CD4-positive, alpha-beta T cell treated with Interleukin-6 at 100 ng/mL for 8 hours (primary cell): ENCODE results near the gene AMOTL2.
A peak's percentile ranks its signal among the peaks of the same experiment; 100 is the strongest.

ENCODE experiments used
- DNase-seq: peaks from one replicate; pipeline ENCODE4 v3.0.0-alpha.2; 2020; ENCODE audit warnings: mixed read lengths, low spot score

Gene AMOTL2

GRCh38 chr3:134315286-134316106 lies 58.8 kb downstream of the AMOTL2 start:
- no peak for DNase-seq

GRCh38 chr3:134314588-134315285 lies 59.5 kb downstream of the AMOTL2 start:
- no peak for DNase-seq

- no peak for DNase-seq
Observed at GRCh38 chr3:134313847-134314587, 60.2 kb downstream of the AMOTL2 start.

- DNase-seq = no peak
Observed at GRCh38 chr3:134312873-134313846, 61.1 kb downstream of the AMOTL2 start.

GRCh38 chr3:134312072-134312872 lies 62.0 kb downstream of the AMOTL2 start:
- no peak for DNase-seq

GRCh38 chr3:134311693-134312071 lies 62.6 kb downstream of the AMOTL2 start:
- no peak for DNase-seq

GRCh38 chr3:134311265-134311664 lies 63.0 kb downstream of the AMOTL2 start:
- no peak for DNase-seq

- DNase-seq = no peak
Observed at GRCh38 chr3:134309987-134310700, 64.1 kb downstream of the AMOTL2 start.

- peak; percentile 68 for DNase-seq
Observed at GRCh38 chr3:134308350-134308891, 65.8 kb downstream of the AMOTL2 start.

- no peak for DNase-seq
Observed at GRCh38 chr3:134307425-134307824, 66.8 kb downstream of the AMOTL2 start.

- DNase-seq = no peak
Observed at GRCh38 chr3:134306320-134306719, 67.9 kb downstream of the AMOTL2 start.
